HCT116 (cell line): ENCODE results near the gene LCNL1. TPM values are rescaled to one million over a fixed set of nuclear protein-coding genes. Genes with fewer than 3 reads are reported as not detected.

Experiments used
- ATAC-seq: fragments of 200-7000 bp; cut with Tn5 transposase; 2 replicates; pipeline ENCODE4 v1.9.1; 2020; ENCODE audit warnings: mild to moderate bottlenecking, moderate library complexity
- BruUV-seq: library from RNA; stranded (reverse); fragments of 400-500 nt; replicated peaks from 2 replicates; lab custom pipeline; 2021; lab: Mats Ljungman, UMichigan
- CTCF ChIA-PET: fragments of 300-600 bp; sonication (Branson Sonifier 250); formaldehyde crosslinking; loops from one replicate; lab custom pipeline; 2021; ENCODE audit warnings: antibody characterized with exemption; lab: Charles Lee
- POLR2A ChIA-PET: fragments of 300-600, 350-600 bp; sonication (Branson Sonifier 250); formaldehyde crosslinking; loops from one replicate; lab custom pipeline; 2021; ENCODE audit warnings: antibody characterized with exemption; lab: Charles Lee
- RAD21 ChIA-PET, 2 experiments: fragments of 300-600 bp; sonication (Branson Sonifier 250); formaldehyde crosslinking; loops; one replicate each; lab custom pipeline; 2023; ENCODE audit warnings: low total read pairs in 2 of 2; ENCODE audit not compliant: uncharacterized antibody in 2 of 2, unreplicated experiment in 2 of 2, low non-redundant PET in 1 of 2; lab: Charles Lee
- DNase-seq: peaks from one replicate; pipeline ENCODE4 v3.0.0-alpha.2; 2010; ENCODE audit warnings: low read depth, low spot score
- H2AFZ ChIP-seq: fragments of 200-600 bp; shearing (Covaris generic), sonication (generic); 2 replicates; pipeline ENCODE4 v1.6.1; 2017; ENCODE audit warnings: low read depth, mixed run types, mixed read lengths, antibody characterized with exemption, low read length; ENCODE audit not compliant: poor library complexity, severe bottlenecking
- H3K27ac ChIP-seq: 2 replicates; pipeline ENCODE4 v1.5.1; 2012; ENCODE audit warnings: low read depth, low read length
- H3K27me3 ChIP-seq: fragments of 200-600 bp; sonication (generic); 2 replicates; pipeline ENCODE4 v1.6.1; 2016; ENCODE audit warnings: mixed run types, low read length, mixed read lengths; ENCODE audit not compliant: insufficient read depth
- H3K36me3 ChIP-seq, 2 experiments: fragments of 200-500 bp in 1 of 2; fragments of 200-600 bp in 1 of 2; sonication (Bioruptor generic) in 1 of 2; sonication (generic) in 1 of 2; 2 replicates each; pipeline versions ENCODE4 v1.5.1 to v1.6.1; 2014 to 2016; ENCODE audit warnings: low read length in 2 of 2, inconsistent platforms in 1 of 2, mixed read lengths in 1 of 2, mixed run types in 1 of 2; ENCODE audit not compliant: insufficient read depth in 2 of 2, control insufficient read depth in 1 of 2
- H3K4me1 ChIP-seq, 2 experiments: fragments of 200-600 bp in 1 of 2; sonication (generic) in 1 of 2; 2 replicates each; pipeline versions ENCODE4 v1.5.1 to v1.6.1; 2012 to 2017; ENCODE audit warnings: low read length in 2 of 2, inconsistent platforms in 1 of 2, mild to moderate bottlenecking in 1 of 2, mixed read lengths in 1 of 2, mixed run types in 1 of 2, moderate library complexity in 1 of 2; ENCODE audit not compliant: insufficient read depth in 2 of 2, control insufficient read depth in 1 of 2
- H3K4me2 ChIP-seq: fragments of 200-600 bp; sonication (generic); 2 replicates; pipeline ENCODE4 v1.6.1; 2017; ENCODE audit warnings: mixed run types, low read length, mixed read lengths
- H3K4me3 ChIP-seq, 2 experiments: fragments of 200-600 bp in 1 of 2; sonication (generic) in 1 of 2; replicated peaks in 1 of 2; 2 replicates each; pipeline ENCODE4 v1.5.1; 2011 to 2016; ENCODE audit warnings: low read length in 2 of 2, control low read depth in 1 of 2, low read depth in 1 of 2, mild to moderate bottlenecking in 1 of 2, mixed read lengths in 1 of 2, mixed run types in 1 of 2
- H3K79me2 ChIP-seq: fragments of 200-600 bp; sonication (generic); 2 replicates; pipeline ENCODE4 v1.6.1; 2017; ENCODE audit warnings: mild to moderate bottlenecking, mixed run types, low read length, moderate library complexity, mixed read lengths; ENCODE audit not compliant: insufficient read depth
- H3K9ac ChIP-seq: fragments of 200-600 bp; sonication (generic); 2 replicates; pipeline ENCODE4 v1.6.1; 2016; ENCODE audit warnings: low read length, mixed read lengths
- H3K9me2 ChIP-seq: fragments of 200-600 bp; sonication (generic), shearing (Covaris generic); 2 replicates; pipeline ENCODE4 v1.6.1; 2017; ENCODE audit warnings: mixed run types, mild to moderate bottlenecking, moderate library complexity; ENCODE audit not compliant: insufficient read depth
- H3K9me3 ChIP-seq, 2 experiments: fragments of 200-500 bp in 1 of 2; fragments of 200-600 bp in 1 of 2; sonication (Bioruptor generic) in 1 of 2; sonication (generic) in 1 of 2; 2 replicates each; pipeline ENCODE4 v1.6.1; 2014 to 2017; ENCODE audit warnings: low read length in 2 of 2, mixed read lengths in 2 of 2, inconsistent platforms in 1 of 2, low read depth in 1 of 2, mild to moderate bottlenecking in 1 of 2, mixed run types in 1 of 2, moderate library complexity in 1 of 2; ENCODE audit not compliant: control insufficient read depth in 1 of 2, insufficient read depth in 1 of 2
- H4K20me1 ChIP-seq: fragments of 200-600 bp; sonication (generic), shearing (Covaris generic); 2 replicates; pipeline ENCODE4 v1.6.1; 2017; ENCODE audit warnings: mixed run types, mild to moderate bottlenecking, moderate library complexity; ENCODE audit not compliant: insufficient read depth
- CBX3 ChIP-seq: IDR thresholded peaks from 2 replicates; pipeline ENCODE4 v1.6.1; 2012; ENCODE audit warnings: low read depth
- EGR1 ChIP-seq: IDR thresholded peaks from 2 replicates; pipeline ENCODE4 v1.6.1; 2012; ENCODE audit warnings: low read depth
- ELF1 ChIP-seq: IDR thresholded peaks from 2 replicates; pipeline ENCODE4 v1.6.1; 2012; ENCODE audit warnings: low read depth, borderline replicate concordance
- EZH2 ChIP-seq: fragments of 200-600 bp; sonication (generic); IDR thresholded peaks from 2 replicates; pipeline ENCODE4 v1.6.1; 2017; ENCODE audit warnings: antibody characterized with exemption, mixed run types
- FOSL1 ChIP-seq: IDR thresholded peaks from 2 replicates; pipeline ENCODE4 v1.6.1; 2012; ENCODE audit warnings: low read depth
- JUND ChIP-seq: IDR thresholded peaks from 2 replicates; pipeline ENCODE4 v1.6.1; 2012
- POLR2AphosphoS5 ChIP-seq: IDR thresholded peaks from 2 replicates; pipeline ENCODE4 v1.6.1; 2011; ENCODE audit warnings: mild to moderate bottlenecking, low read depth, low read length, moderate library complexity
- SIN3A ChIP-seq: IDR thresholded peaks from 2 replicates; pipeline ENCODE4 v1.6.1; 2012; ENCODE audit warnings: low read depth
- SP1 ChIP-seq: IDR thresholded peaks from 2 replicates; pipeline ENCODE4 v1.6.1; 2012; ENCODE audit warnings: low read depth
- SRF ChIP-seq: IDR thresholded peaks from 2 replicates; pipeline ENCODE4 v1.6.1; 2012; ENCODE audit warnings: low read depth
- TCF7L2 ChIP-seq: IDR thresholded peaks from 2 replicates; pipeline ENCODE4 v1.7.0; 2011; ENCODE audit warnings: borderline replicate concordance, inconsistent platforms; ENCODE audit not compliant: insufficient read depth, insufficient read length; ENCODE audit errors: extremely low read depth
- ZBTB33 ChIP-seq: IDR thresholded peaks from 2 replicates; pipeline ENCODE4 v1.6.1; 2011; ENCODE audit warnings: mild to moderate bottlenecking, low read length, moderate library complexity; ENCODE audit not compliant: insufficient replicate concordance; ENCODE audit errors: extremely low read depth
- ZFX ChIP-seq: fragments of 450-650 bp; IDR thresholded peaks from 2 replicates; pipeline ENCODE4 v1.6.1; 2017
- ZNF274 ChIP-seq: fragments of 200-500 bp; sonication (Bioruptor generic); IDR thresholded peaks from 2 replicates; pipeline ENCODE4 v1.6.1; 2014; ENCODE audit warnings: mild to moderate bottlenecking, low read depth, low read length, inconsistent platforms
- intact Hi-C: fragments of 100-400 bp; cut with micrococcal nuclease; formaldehyde crosslinking; loops from 2 replicates; pipeline ENCODE4 v1.10.0; 2022
- total RNA-seq: library from RNA; stranded (reverse); gene quantifications from one replicate; pipeline ENCODE4 v1.2.1, GENCODE V29; 2021; ENCODE audit not compliant: unreplicated experiment
- TF ChIP-seq, protein P1 (sequence below): IDR thresholded peaks from 2 replicates; pipeline ENCODE4 v1.6.1; 2012
- TF ChIP-seq, protein P2 (sequence below): IDR thresholded peaks from 2 replicates; pipeline ENCODE4 v1.6.1; 2012

Gene LCNL1
- total RNA-seq, 1 experiment from 2014 or later, result 0.44 TPM

DNA sequence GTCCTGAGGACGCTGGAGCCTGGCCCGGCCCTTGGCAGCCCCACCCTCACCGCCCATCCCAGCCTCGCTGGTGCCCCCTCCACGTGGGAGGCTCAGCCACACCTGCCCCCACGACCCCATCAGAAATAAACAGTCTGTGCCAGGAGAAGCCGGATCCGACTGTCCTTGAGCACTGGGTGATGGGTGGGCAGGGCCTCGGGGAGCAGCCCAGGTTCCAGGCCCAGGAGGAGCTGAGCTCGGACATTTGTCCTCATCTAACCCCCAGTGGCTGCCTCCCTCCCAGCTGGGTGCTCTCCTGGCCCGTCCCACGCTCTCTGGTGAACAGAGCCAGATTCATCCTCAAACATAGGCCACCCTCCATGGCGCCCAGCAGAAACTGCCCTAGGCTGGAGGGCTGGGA, 10.1 kb upstream of the LCNL1 start:
- ATAC-seq, result no peak
- no peaks in the 10 kb centered on the region for H3K79me2 ChIP-seq
- no peak overlapping the region for H3K4me2 ChIP-seq
- no peak overlapping the region for H3K27ac ChIP-seq
- intact Hi-C loops, result no loop called here
- no peak overlapping the region for H3K4me3 ChIP-seq
- no peaks in the 10 kb centered on the region for H3K36me3 ChIP-seq
- CTCF ChIA-PET, result no interaction called here
- RAD21 ChIA-PET, result no interaction called here
- TF ChIP-seq JUND (no peak), ZNF274 (no peak), POLR2AphosphoS5 (no peak), SRF (no peak), TCF7L2 (no peak), EGR1 (no peak), FOSL1 (no peak), CBX3 (no peak), EZH2 (no peak), SIN3A (no peak), ZFX (no peak), ELF1 (no peak), SP1 (no peak), ZBTB33 (no peak)
- TF ChIP-seq, protein P1, sequence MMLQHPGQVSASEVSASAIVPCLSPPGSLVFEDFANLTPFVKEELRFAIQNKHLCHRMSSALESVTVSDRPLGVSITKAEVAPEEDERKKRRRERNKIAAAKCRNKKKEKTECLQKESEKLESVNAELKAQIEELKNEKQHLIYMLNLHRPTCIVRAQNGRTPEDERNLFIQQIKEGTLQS, result no peak
- TF ChIP-seq, protein P2, sequence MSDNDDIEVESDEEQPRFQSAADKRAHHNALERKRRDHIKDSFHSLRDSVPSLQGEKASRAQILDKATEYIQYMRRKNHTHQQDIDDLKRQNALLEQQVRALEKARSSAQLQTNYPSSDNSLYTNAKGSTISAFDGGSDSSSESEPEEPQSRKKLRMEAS, result no peak
- no peaks in the 10 kb centered on the region for H4K20me1 ChIP-seq
- POLR2A ChIA-PET, result no interaction called here
- BruUV-seq, result no TSS peak
- DNase-seq, result no peak
- no peak overlapping the region for H2AFZ ChIP-seq
- no peak overlapping the region for H3K9ac ChIP-seq
- H3K4me1 ChIP-seq, result peaks cover 2 to 22% of the 10 kb centered on the region in 2 experiments; a peak in 3 of 4 replicates
- H3K27me3 ChIP-seq, result no peaks in the 10 kb centered on the region
- no peaks in the 10 kb centered on the region for H3K9me2 ChIP-seq
- no peaks in the 10 kb centered on the region for H3K9me3 ChIP-seq
